Activated naive CD4-positive, alpha-beta T cell treated with anti-CD3 and anti-CD28 coated beads for 36 hours (primary cell): ENCODE data around the gene TRMU. TPM values are rescaled to one million over a fixed set of nuclear protein-coding genes. Genes with fewer than 3 reads are reported as not detected.

Experiments
- CTCF ChIA-PET: fragments of 350-600 bp; sonication (Branson Sonifier 250); formaldehyde crosslinking; loops from one replicate; lab custom pipeline; 2021; ENCODE audit warnings: antibody characterized with exemption; lab: Charles Lee
- DNase-seq: peaks from one replicate; pipeline ENCODE4 v3.0.0-alpha.2; 2020
- H3K27ac Mint-ChIP-seq: one replicate; pipeline ENCODE4 v1.8.0; 2021; ENCODE audit warnings: mild to moderate bottlenecking, mixed read lengths
- H3K27me3 Mint-ChIP-seq: one replicate; pipeline ENCODE4 v1.8.0; 2021; ENCODE audit warnings: low read depth, mixed read lengths
- H3K36me3 Mint-ChIP-seq: one replicate; pipeline ENCODE4 v1.8.0; 2021; ENCODE audit warnings: low read depth, mixed read lengths
- H3K4me1 Mint-ChIP-seq: one replicate; pipeline ENCODE4 v1.8.0; 2021; ENCODE audit warnings: low read depth, mixed read lengths
- H3K4me3 Mint-ChIP-seq: one replicate; pipeline ENCODE4 v1.8.0; 2021; ENCODE audit warnings: mild to moderate bottlenecking, moderate library complexity, mixed read lengths
- H3K9me3 Mint-ChIP-seq: one replicate; pipeline ENCODE4 v1.8.0; 2021; ENCODE audit warnings: mixed read lengths
- intact Hi-C: fragments of 100-400 bp; cut with micrococcal nuclease; formaldehyde crosslinking; loops from one replicate; pipeline ENCODE4 v1.15.1; 2023
- total RNA-seq, 2 experiments: library from RNA; stranded (reverse); gene quantifications; one replicate each; pipeline ENCODE4 v1.2.3, GENCODE V29; 2021

Gene TRMU, protein sequence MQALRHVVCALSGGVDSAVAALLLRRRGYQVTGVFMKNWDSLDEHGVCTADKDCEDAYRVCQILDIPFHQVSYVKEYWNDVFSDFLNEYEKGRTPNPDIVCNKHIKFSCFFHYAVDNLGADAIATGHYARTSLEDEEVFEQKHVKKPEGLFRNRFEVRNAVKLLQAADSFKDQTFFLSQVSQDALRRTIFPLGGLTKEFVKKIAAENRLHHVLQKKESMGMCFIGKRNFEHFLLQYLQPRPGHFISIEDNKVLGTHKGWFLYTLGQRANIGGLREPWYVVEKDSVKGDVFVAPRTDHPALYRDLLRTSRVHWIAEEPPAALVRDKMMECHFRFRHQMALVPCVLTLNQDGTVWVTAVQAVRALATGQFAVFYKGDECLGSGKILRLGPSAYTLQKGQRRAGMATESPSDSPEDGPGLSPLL
- 10 to 100 TPM; 57.4 TPM for total RNA-seq

DNA sequence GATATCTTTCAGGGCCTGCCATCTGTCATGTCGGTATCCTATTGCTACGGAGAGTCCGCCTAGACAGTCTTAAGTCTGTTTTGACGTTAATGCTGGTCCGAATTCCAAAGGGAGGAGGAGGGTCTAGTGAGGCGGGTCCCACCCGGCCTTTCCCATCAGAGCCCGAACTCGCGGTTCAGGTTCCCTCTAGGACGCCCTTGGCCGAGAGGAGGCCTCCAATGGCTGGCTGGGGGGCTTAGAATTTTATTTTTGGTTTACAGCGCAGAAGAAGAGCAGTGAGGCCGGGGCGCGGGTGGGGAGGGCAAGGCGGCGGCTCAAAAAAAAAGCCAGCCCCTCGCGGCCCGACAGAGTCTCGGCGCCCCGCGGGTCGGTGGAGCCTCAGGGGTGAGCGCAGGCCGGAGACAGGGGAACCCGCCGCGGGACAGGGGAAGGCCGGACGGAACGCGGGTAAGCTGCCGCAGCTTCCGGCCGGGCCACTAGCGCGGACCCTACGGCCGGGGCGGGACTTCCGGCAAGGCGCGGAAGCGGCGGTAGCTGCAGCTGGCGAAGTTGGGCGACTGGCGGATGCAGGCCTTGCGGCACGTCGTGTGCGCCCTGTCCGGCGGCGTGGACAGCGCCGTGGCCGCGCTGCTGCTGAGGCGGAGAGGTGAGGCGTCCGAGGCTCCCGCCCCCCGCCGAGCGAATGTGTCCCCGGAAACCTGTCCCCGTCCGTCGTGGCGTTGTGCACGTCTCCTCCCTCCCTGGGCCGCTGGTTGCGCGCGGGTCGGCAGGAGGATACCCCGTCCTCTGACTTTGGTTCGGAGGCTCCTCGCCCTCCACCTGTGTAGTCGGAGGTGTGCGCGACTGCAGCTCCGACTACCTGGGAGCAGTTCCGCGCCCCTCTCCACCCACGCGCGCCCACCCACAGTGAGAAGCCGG lies at the start of gene TRMU:
TRMU (plus strand) TSS at position 514 of the 918 bp plus-strand sequence; CDS start at position 565, 51 bp downstream.
- Mint-ChIP-seq H3K27me3 (no peaks in the 10 kb centered on the region), H3K9me3 (no peaks in the 10 kb centered on the region), H3K27ac (peak within 1 kb of the TSS; percentile 85), H3K4me3 (peak within 1 kb of the TSS; percentile 93), H3K36me3 (peaks cover 26% of the 10 kb centered on the region), H3K4me1 (peaks cover 32% of the 10 kb centered on the region)
- DNase-seq = peak; percentile 74
- intact Hi-C loops = loop anchor here (2.0 kb wide), 1 partner anchor 39 kb away; the partner anchor contains the start of gene GTSE1
- CTCF ChIA-PET = interaction anchor here (1.2 to 2.3 kb wide), 4 partner anchors 19 to 329 kb away, joined by 3 to 5 read pairs (median 4); no protein-coding TSS in a partner anchor

DNA sequence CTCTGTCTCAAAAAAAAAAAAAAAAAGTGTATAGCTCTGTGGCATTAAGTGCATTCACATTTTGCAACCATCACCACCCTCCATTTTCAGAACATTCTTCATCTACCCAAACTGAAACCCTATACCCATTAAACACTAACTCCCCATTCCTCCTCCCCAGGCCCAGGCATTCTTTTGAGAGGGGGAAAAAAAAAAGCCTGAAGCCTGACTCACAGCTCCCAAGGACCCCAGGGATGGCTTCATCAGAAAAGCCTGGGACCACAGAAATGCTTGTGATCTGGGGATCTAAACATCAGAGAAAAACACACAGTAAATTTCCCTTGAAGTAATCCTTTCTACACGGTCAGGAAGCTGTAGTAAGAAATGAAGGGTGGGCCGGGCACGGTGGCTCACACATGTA lies 49.5 kb upstream of the TRMU start:
- H3K4me1 Mint-ChIP-seq = no peaks in the 10 kb centered on the region
- no peak overlapping the region for H3K4me3 Mint-ChIP-seq
- no peaks in the 10 kb centered on the region for H3K27me3 Mint-ChIP-seq
- CTCF ChIA-PET = no interaction called here
- no peaks in the 10 kb centered on the region for H3K36me3 Mint-ChIP-seq
- intact Hi-C loops = no loop called here
- H3K27ac Mint-ChIP-seq = no peak overlapping the region
- no peak for DNase-seq
- no peaks in the 10 kb centered on the region for H3K9me3 Mint-ChIP-seq

DNA sequence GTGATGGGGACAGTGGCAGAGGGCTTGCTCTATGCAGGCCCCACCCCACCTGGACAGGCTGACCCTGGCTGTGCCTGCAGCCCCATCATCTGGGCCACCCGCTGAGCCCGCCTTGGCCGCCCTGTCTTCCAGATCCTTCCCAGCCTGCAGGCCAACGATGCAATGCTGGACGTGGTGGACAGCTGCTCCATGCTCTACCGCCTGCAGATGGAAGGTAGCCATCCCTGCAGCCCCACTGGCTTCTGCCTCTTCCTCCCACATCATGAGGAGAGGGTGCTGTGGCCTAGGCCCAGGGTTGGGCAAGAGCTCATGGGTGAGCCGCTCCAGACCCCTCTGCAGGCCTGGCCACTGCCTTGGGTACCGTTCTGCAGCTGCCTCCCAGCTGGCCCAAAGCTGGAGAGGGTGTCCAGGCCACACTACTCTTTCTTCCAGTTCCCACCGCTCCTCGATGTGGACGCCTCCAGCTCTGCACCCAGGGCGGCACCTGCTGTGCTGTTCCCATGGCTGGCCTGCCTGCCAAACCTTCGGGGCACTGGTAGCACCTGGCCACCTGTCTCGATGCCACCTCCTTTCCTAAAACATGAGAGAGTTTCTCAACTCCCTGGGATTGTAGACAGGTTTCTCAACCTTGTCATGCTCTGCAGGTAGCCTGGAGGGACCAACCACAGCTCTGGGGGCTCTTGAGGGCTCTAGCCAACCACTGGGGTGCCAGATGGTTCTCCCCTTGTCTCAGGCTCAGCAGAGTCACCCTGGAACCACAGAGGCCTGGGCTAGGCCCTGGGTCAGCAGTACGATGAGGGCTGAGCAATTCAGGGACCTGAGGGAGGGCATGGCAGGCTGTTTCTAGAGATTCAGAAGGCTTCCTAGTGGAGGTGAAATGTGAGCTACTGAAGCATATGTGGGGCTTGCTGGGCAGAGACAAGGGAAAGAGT lies 48.3 kb upstream of the TRMU start:
- Mint-ChIP-seq H3K4me1 (no peaks in the 10 kb centered on the region), H3K27me3 (no peaks in the 10 kb centered on the region), H3K9me3 (peaks cover under 1% of the 10 kb centered on the region), H3K4me3 (no peak overlapping the region), H3K36me3 (no peaks in the 10 kb centered on the region), H3K27ac (no peak overlapping the region)
- intact Hi-C loops = no loop called here
- CTCF ChIA-PET = interaction anchor here (1.1 kb wide), 1 partner anchor 165 kb away, joined by 4 read pairs; no protein-coding TSS in a partner anchor
- no peak for DNase-seq

DNA sequence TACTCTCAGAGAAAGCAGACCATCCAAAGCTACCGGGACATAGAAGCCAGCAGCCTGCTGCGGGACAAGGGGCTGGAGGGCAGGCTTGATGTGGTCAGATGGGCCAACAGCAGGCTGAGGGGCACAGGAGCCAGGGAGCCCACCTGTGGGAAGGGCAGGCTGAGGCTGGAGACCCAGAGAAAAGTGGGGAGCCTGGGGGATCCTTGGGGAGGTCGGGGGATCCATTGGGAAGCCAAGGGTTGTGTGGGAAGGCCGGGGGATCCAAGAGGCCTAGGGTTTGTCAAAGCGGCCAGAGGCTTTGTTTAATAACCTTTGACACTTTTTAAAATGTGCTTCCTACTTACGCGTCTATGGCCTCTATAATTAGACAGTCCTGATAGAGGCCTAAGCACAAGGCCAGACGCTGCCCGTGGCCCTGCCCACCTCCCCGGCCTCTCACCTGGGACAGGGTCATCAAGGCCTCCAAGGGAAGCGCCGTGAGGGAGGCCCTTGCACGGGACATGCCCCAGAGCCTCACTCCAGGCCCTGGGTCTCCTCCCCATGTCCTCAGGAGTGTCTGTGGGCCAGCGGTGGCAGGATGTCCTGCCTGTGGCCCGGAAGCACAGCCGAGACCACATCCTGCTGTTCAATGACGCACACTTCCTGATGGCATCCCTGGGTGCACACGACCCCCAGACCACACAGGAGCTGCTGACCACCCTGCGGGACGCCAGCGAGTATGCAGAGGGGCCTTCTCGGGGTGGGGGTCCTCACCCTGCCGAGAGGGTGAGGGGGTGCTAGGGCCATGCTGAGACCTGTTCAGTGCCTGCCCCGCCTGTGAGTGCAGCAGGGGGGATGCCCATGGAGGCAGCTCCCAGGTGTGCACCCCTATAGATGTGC lies 47.4 kb upstream of the TRMU start:
- CTCF ChIA-PET = interaction anchor here (1.1 kb wide), 1 partner anchor 166 kb away, joined by 4 read pairs; no protein-coding TSS in a partner anchor
- Mint-ChIP-seq H3K4me3 (no peak overlapping the region), H3K4me1 (no peaks in the 10 kb centered on the region), H3K27ac (no peak overlapping the region), H3K27me3 (no peaks in the 10 kb centered on the region), H3K36me3 (no peaks in the 10 kb centered on the region), H3K9me3 (peaks cover 1% of the 10 kb centered on the region)
- intact Hi-C loops = no loop called here
- DNase-seq = no peak

DNA sequence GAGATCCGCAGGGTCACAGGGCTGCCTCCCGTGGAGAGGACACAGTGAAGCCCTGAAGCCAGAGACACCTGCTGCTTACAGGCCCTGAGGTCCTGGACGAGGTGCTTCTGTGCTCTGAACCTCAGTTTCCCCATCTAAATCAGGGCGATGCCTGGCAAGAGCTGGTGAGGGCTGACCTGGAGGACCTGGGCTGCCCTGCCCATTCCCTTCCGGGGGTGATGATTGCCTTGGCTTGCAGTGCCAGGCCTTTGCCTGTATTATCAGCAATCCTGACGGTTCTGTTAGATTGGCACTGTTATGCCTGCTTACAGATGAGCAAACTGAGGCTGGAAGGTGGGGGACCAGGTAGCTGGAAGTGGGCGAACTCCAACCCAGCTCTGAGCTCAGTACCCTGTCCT lies 46.7 kb upstream of the TRMU start:
- intact Hi-C loops = no loop called here
- CTCF ChIA-PET = interaction anchor here (1.1 kb wide), 1 partner anchor 166 kb away, joined by 4 read pairs; no protein-coding TSS in a partner anchor
- Mint-ChIP-seq H3K36me3 (no peaks in the 10 kb centered on the region), H3K9me3 (peaks cover 1% of the 10 kb centered on the region), H3K27ac (no peak overlapping the region), H3K27me3 (no peaks in the 10 kb centered on the region), H3K4me3 (no peak overlapping the region), H3K4me1 (peaks cover 2% of the 10 kb centered on the region)
- no peak for DNase-seq

DNA sequence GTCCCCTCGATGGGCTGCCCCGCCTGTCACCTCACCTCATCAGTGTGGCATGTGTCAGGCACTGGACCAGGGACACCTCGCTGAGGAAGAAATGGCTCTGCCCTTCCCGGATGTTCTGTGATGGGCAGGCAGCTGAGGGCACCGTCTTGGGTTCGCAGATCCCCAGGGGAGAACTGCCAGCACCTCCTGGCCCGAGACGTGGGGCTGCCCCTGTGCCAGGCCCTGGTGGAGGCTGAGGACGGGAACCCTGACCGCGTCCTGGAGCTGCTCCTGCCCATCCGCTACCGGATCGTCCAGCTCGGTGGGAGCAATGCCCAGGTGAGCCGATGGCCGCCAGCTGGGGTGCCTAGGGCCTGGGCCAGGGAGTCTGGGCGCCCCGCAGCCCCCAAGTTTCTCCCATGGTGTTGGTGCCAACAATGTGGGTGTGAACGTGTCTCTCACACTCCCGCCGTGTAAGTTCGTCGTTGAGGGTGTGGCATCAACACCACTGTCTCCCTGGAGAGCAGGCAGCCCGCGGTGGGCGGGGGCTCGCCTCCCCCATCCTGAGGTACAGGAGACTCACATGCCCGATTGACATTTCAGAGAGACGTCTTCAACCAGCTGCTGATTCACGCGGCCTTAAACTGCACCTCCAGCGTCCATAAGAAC lies 46.1 kb upstream of the TRMU start:
- Mint-ChIP-seq H3K4me1 (peaks cover 2% of the 10 kb centered on the region), H3K36me3 (no peaks in the 10 kb centered on the region), H3K4me3 (no peak overlapping the region), H3K27me3 (no peaks in the 10 kb centered on the region), H3K9me3 (peaks cover 1% of the 10 kb centered on the region), H3K27ac (no peak overlapping the region)
- intact Hi-C loops = no loop called here
- no peak for DNase-seq
- CTCF ChIA-PET = no interaction called here

DNA sequence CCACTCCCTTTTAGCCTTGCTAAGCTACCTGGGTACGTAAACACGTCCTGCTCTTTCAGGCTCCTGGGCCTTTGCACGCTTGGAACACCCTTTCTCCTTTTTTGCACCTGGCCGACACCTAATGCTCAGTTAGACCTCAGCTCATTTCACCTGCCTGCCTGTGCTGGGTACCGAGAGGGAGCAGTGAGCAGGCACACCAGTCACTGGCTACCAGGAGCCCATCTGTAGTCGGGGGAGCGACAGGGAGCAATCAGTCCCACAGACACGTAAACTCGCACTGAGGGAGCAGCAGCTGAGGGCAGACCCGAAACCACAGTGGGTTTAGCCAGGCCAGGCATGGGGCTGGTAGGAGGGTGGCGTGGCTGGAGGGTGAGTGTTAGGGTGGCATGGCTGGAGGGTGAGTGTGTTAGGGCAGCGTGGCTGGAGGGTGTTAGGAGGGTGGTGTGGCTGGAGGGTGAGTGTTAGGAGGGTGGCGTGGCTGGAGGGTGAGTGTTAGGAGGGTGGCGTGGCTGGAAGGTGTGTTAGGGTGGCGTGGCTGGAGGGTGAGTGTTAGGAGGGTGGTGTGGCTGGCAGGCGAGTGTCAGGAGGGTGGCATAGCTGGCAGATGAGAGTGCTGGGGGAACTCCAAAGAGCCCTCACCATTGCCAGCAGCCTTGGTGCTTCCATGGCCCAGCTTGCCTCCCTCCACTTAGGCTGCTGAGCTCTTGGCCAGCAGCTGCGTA lies 45.2 kb upstream of the TRMU start:
- Mint-ChIP-seq H3K4me1 (peaks cover 5% of the 10 kb centered on the region), H3K27me3 (no peaks in the 10 kb centered on the region), H3K36me3 (no peaks in the 10 kb centered on the region), H3K4me3 (no peak overlapping the region), H3K9me3 (peaks cover 1% of the 10 kb centered on the region), H3K27ac (no peak overlapping the region)
- CTCF ChIA-PET = no interaction called here
- intact Hi-C loops = no loop called here
- DNase-seq = no peak

DNA sequence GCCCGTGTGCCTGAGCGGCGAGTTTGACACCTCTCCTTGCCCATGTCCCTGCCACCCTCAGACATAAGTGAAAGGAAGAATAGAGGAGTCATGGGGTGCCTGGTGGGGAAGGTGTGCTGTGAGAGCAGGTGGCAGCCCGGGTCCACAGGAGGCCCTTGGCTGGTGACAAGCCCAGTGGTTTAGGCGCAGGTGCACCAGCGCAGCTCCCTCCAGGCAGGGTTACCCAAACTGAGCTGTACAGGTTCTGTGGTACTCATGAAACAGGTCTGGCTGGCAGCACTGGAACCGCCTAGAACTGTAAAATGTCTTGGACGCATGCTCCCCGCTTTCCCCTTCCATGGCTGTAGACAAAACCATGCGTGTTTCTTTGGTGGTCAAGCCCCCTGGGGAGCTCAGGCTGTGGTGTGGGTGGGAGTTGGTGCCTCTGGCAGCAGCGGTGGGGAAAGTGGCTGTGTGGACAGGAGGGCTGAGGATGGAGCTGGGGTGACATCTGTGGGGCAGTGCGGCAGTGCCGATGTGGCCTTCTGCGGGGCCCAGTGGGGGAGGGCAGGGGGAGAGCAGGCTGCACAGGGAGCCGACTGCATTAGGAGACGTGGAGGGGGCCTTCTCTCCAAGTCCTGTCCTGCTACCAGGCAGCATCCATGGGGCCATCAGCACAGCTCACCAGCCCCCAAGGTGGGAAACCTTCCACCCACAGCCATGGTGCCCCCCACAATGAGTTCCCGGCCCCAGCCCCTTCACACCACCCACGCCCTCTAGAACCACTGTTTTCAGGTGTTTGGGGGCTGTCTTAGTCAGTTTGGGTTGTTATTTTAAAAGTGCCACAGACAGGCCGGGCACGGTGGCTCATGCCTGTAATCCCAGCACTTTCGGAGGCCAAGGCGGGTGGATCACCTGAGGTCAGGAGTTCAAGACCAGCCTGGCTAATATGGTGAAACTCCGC lies 44.4 kb upstream of the TRMU start:
- Mint-ChIP-seq H3K27me3 (no peaks in the 10 kb centered on the region), H3K4me3 (no peak overlapping the region), H3K27ac (no peak overlapping the region), H3K4me1 (peaks cover 11% of the 10 kb centered on the region), H3K9me3 (peaks cover 1% of the 10 kb centered on the region), H3K36me3 (peaks cover under 1% of the 10 kb centered on the region)
- CTCF ChIA-PET = no interaction called here
- intact Hi-C loops = no loop called here
- DNase-seq = no peak

DNA sequence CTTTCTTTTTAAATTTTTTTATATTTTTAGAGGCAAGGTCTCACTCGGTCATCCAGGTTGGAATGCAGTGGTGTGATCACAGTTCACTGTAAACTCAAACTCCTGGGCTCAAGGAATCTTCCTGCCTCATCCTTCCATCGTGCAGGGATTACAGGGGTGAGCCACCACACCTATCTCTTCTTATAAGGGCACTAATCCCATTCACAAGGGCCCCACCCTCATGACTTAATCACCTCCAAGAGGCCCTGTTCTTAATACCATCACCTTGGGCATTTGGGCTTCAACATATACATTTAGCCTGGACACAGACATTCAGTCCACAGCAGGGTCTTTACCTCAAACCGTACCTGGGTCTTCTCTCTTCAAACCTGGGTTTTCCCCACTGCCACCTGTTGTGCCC lies 43.3 kb upstream of the TRMU start:
- Mint-ChIP-seq H3K36me3 (peaks cover 2% of the 10 kb centered on the region), H3K27ac (no peak overlapping the region)

More for the DNA sequence above, 43.3 kb upstream of the TRMU start:
- intact Hi-C loops = no loop called here
- no peaks in the 10 kb centered on the region for H3K27me3 Mint-ChIP-seq
- no peak for DNase-seq
- peaks cover 15% of the 10 kb centered on the region for H3K4me1 Mint-ChIP-seq
- no peak overlapping the region for H3K4me3 Mint-ChIP-seq
- CTCF ChIA-PET = no interaction called here
- peaks cover 1% of the 10 kb centered on the region for H3K9me3 Mint-ChIP-seq
